Ovary (tissue), 10 donors: Measurements from ENCODE around the gene LCOR. TPM values are rescaled to one million over a fixed set of nuclear protein-coding genes. Genes with fewer than 3 reads are reported as not detected.

ENCODE experiments used
- DNase-seq, 5 donors: peaks; one replicate each; pipeline ENCODE4 v3.0.0-alpha.2; 2019 to 2020
- H3K27ac ChIP-seq, 2 donors: fragments of 200-600 bp; one replicate each; pipeline versions ENCODE4 v1.5.1 to v1.8.0; 2019 to 2022
- H3K27me3 ChIP-seq: fragments of 200-600 bp; one replicate; pipeline ENCODE4 v1.8.0; 2022
- H3K36me3 ChIP-seq: fragments of 200-600 bp; sonication (generic); one replicate; pipeline ENCODE4 v1.5.1; 2019
- H3K4me1 ChIP-seq: one replicate; pipeline ENCODE4 v1.8.1; 2013; ENCODE audit warnings: mild to moderate bottlenecking, moderate library complexity; ENCODE audit not compliant: insufficient read depth
- H3K4me3 ChIP-seq: fragments of 200-600 bp; sonication (generic); one replicate; pipeline ENCODE4 v1.5.1; 2017
- H3K9me3 ChIP-seq, 2 donors: fragments of 200-600 bp in 1 of 2; sonication (generic) in 1 of 2; one replicate each; pipeline versions ENCODE4 v1.5.1 to v1.8.1; 2013 to 2019; ENCODE audit warnings: mild to moderate bottlenecking in 1 of 2, moderate library complexity in 1 of 2
- EP300 ChIP-seq: sonication (generic); formaldehyde crosslinking; IDR thresholded peaks from one replicate; pipeline ENCODE4 v1.6.1; 2017; ENCODE audit warnings: antibody characterized with exemption
- POLR2A ChIP-seq: fragments of 450-650 bp; IDR thresholded peaks from one replicate; pipeline ENCODE4 v1.6.1; 2017; ENCODE audit warnings: antibody characterized with exemption, mild to moderate bottlenecking, moderate library complexity
- WGBS, 3 donors: extraction: QIAGEN DNeasy Blood & Tissue Kit in 1 of 3; methylation state at CpG; one replicate each; pipeline versions ENCODE4 v1.1.5 to v1.1.7; 2013 to 2017; 5-methylcytosine and 5-hydroxymethylcytosine counted together
- intact Hi-C, 4 donors: fragments of 100-400 bp; cut with DNase I; formaldehyde crosslinking; loops; one replicate each; pipeline versions ENCODE4 v1.11.0 to v1.15.1; 2022 to 2023
- long read RNA-seq, 3 donors: library from polyadenylated mRNA in 2 of 3; unstranded in 2 of 3; transcript quantifications; one replicate each; pipeline ENCODE4 v2.0.0 and lab custom pipeline, GENCODE V29; 2021 to 2026
- polyA plus RNA-seq, 2 donors: library from polyadenylated mRNA; stranded (reverse); fragments of 200-250 nt in 1 of 2; fragments of 350-450 nt in 1 of 2; fragmentation: Illumina TruSeq in 1 of 2; extraction: RNeasy Lipid Tissue Mini Kit (QIAGEN cat#74804) in 1 of 2; gene quantifications; one replicate each; pipeline ENCODE4 v1.2.3, GENCODE V29; 2013 to 2014
- total RNA-seq, 7 donors: library from RNA; depleted of rRNA in 2 of 7; stranded (reverse); fragments of >200 nt in 2 of 7; fragmentation: NEBNext Ultra II Directional in 3 of 7; extraction: Animal tissue kit (Norgen Biotek cat#: 25700) in 3 of 7; gene quantifications; one replicate each; pipeline versions ENCODE4 v1.1.0 to v1.2.4, GENCODE V29; 2016 to 2023
- TF ChIP-seq, protein P1 (sequence below), 3 donors: fragments of 450-650 bp in 2 of 3; fragments of 200-600 bp in 1 of 3; IDR thresholded peaks; one replicate each; pipeline versions ENCODE4 v1.5.1 to v1.8.0; 2016 to 2022; ENCODE audit warnings: antibody characterized with exemption in 3 of 3, mild to moderate bottlenecking in 1 of 3
- donor health status: DM: no; HTN: no; CAD: no; lungs with moderate emphysema.
- donor health status: DM: no; HTN: no; CAD: no.
- donor health status: Bipolar disorder and iron deficiency.
- donor health status: DM: yes; HTN: yes; CAD: no.
- donor health status: DM: no; HTN: no; CAD: no.
- donor health status: DM: yes; HTN: yes; CAD: no.

LCOR gene
- 10 to 100 TPM; 22.5 to 44.9 (median 37.7) TPM for total RNA-seq
- polyA plus RNA-seq, result 1 to 10 TPM; 4.0 to 9.2 TPM
- long read RNA-seq, donor 1, full-length matches to known transcripts, result 13 of 31 reads
- long read RNA-seq, donor 1, partial matches to known transcripts, result 3 of 31 reads
- long read RNA-seq, donor 1, other reads (novel, unspliced or antisense), result 15 of 31 reads
- long read RNA-seq, donor 2, full-length matches to known transcripts, result 9 of 39 reads
- long read RNA-seq, donor 2, partial matches to known transcripts, result 30 of 39 reads
- long read RNA-seq, donor 2, other reads (novel, unspliced or antisense), result 0 of 39 reads
- long read RNA-seq, donor 3, full-length matches to known transcripts, result 4 of 27 reads
- long read RNA-seq, donor 3, partial matches to known transcripts, result 5 of 27 reads
- long read RNA-seq, donor 3, other reads (novel, unspliced or antisense), result 18 of 27 reads

DNA sequence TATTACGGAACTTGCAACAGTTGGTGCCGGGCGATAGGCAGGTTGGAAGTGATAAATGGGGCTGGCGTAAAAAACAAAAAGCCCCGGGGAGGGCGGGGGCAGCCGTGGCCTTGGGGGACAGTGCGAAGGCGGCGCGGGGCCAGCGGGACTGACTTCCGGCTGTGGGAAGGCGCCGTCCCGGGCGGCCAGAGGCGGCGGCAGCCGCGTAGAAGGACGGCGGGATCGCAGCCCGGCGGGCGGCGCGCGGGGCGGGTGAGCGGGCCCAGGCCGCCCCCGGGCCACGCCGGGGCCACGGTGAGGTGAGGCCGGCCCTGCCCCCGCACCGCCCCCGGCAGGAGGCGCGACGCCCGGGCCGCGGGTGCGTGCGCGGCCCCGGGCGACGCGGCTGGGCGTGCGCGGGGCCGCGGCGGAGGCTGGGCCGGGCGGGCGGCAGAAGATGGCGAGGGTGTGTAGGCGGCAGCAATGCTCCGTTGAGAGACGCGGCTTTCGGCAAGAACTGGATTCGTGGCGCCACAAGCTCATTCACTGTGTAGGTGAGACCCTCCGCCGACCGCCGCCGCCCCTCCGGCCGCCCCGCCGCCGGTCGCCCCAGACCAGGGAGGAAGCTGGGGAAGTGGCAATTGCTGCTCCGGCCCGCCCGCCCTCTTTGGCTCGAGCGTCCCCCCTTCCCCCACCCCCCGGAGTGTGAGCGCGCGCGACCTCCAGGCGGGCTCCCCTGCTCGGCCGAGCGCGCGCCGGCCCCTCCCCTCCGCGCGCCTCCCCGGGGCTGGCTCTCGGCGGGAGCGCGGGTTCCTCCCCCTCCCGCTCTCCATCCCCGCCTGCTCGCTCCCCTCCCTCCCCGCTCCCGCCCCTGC lies at the start of gene LCOR:
Gene LCOR (plus strand): TSS at position 432 of the 854 bp plus-strand sequence. CDS start 116,760 bp downstream, outside the sequence.
- peak within 1 kb of the TSS; percentile 87 to 98 for H3K27ac ChIP-seq
- intact Hi-C loops, result loop anchor here in 1 of 4 donors (10.0 kb wide), 1 partner anchor 203 kb away; no protein-coding TSS in a partner anchor
- no peaks in the 10 kb centered on the region for H3K9me3 ChIP-seq
- peak within 1 kb of the TSS; percentile 68 for H3K4me3 ChIP-seq
- TF ChIP-seq, protein P1, sequence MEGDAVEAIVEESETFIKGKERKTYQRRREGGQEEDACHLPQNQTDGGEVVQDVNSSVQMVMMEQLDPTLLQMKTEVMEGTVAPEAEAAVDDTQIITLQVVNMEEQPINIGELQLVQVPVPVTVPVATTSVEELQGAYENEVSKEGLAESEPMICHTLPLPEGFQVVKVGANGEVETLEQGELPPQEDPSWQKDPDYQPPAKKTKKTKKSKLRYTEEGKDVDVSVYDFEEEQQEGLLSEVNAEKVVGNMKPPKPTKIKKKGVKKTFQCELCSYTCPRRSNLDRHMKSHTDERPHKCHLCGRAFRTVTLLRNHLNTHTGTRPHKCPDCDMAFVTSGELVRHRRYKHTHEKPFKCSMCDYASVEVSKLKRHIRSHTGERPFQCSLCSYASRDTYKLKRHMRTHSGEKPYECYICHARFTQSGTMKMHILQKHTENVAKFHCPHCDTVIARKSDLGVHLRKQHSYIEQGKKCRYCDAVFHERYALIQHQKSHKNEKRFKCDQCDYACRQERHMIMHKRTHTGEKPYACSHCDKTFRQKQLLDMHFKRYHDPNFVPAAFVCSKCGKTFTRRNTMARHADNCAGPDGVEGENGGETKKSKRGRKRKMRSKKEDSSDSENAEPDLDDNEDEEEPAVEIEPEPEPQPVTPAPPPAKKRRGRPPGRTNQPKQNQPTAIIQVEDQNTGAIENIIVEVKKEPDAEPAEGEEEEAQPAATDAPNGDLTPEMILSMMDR (IDR thresholded peaks at IDR 0.05), result peak in 2 of 3 donors; percentile 7 to 14
- TF ChIP-seq POLR2A (peak; percentile 74), EP300 (no peak)
- 0 to 1% (median 0%) methylated on average over 33 to 110 of the region's 112 CpGs for WGBS, 3 donors
- no peaks in the 10 kb centered on the region for H3K36me3 ChIP-seq
- DNase-seq, result peak; percentile 87 to 93 (median 90)
- H3K27me3 ChIP-seq, result no peaks in the 10 kb centered on the region
- peaks cover 5% of the 10 kb centered on the region for H3K4me1 ChIP-seq

- Histone ChIP-seq H3K4me3 (no peak overlapping the region), H3K36me3 (no peaks in the 10 kb centered on the region), H3K27me3 (no peaks in the 10 kb centered on the region), H3K4me1 (no peaks in the 10 kb centered on the region), H3K9me3 (no peaks in the 10 kb centered on the region), H3K27ac (no peak overlapping the region)
- DNase-seq, result no peak
- intact Hi-C loops, result no loop called here
- 94 to 95% (median 95%) methylated on average over 4 of the region's 4 CpGs for WGBS, 3 donors
- TF ChIP-seq EP300 (no peak), POLR2A (no peak)
- TF ChIP-seq, protein P1 (IDR thresholded peaks at IDR 0.05), result no peak
These were observed 47.8 kb upstream of the LCOR start for GRCh38 chr10:96784253-96784652.

DNA sequence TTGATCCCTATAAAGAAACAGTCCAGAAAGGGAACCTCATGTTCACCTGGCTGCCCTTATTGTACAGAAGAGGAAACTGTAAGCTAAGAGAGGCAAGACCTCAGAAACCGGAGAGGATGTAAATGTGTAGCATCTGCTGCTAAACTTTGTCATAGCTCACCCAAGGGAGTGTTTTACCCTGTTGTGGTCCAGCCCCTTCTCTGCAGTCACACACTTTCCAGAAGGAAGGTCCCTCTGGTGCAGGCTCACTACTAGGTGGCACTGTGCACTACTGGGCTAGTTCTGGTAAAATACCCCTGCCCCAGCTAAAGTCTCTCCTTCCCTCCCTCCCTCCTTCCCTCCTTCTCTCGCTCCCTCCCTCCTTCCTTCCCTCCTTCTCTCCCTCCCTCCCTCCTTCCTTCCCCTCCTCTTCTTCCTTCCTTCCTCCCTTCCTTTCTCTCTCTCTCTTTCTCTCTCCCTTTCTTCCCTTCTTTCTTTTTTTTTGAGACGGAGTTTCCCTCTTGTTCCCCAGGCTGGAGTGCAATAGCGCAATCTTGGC lies 42.5 kb upstream of the LCOR start:
- TF ChIP-seq, protein P1 (IDR thresholded peaks at IDR 0.05), result no peak
- no peak for TF ChIP-seq POLR2A
- 74 to 87% (median 81%) methylated on average over 4 of the region's 4 CpGs for WGBS, 3 donors

GRCh38 chr10:96791902-96792301 lies 40.2 kb upstream of the LCOR start:
- TF ChIP-seq EP300 (no peak), POLR2A (no peak)
- TF ChIP-seq, protein P1 (IDR thresholded peaks at IDR 0.05), result no peak
- no peaks in the 10 kb centered on the region for H3K36me3 ChIP-seq
- 89 to 100% (median 98%) methylated on average over 1 of the region's 1 CpG for WGBS, 3 donors
- no peaks in the 10 kb centered on the region for H3K9me3 ChIP-seq
- H3K27ac ChIP-seq, result no peak overlapping the region
- DNase-seq, result no peak
- intact Hi-C loops, result no loop called here
- no peaks in the 10 kb centered on the region for H3K4me1 ChIP-seq
- H3K4me3 ChIP-seq, result no peak overlapping the region
- H3K27me3 ChIP-seq, result no peaks in the 10 kb centered on the region

More for the DNA sequence above, 42.5 kb upstream of the LCOR start:
- H3K27me3 ChIP-seq, result no peaks in the 10 kb centered on the region
- peak in 1 of 5 donors; percentile 41 for DNase-seq
- H3K9me3 ChIP-seq, result no peaks in the 10 kb centered on the region
- no peak overlapping the region for H3K4me3 ChIP-seq
- intact Hi-C loops, result no loop called here
- H3K4me1 ChIP-seq, result no peaks in the 10 kb centered on the region
- H3K27ac ChIP-seq, result no peak overlapping the region
- no peaks in the 10 kb centered on the region for H3K36me3 ChIP-seq
